IMR-90 (cell line): ENCODE results near the gene RNF223. TPM values are rescaled to one million over a fixed set of nuclear protein-coding genes. Genes with fewer than 3 reads are reported as not detected.

Source experiments
- ATAC-seq: fragments of 200-7000 bp; cut with Tn5 transposase; 2 replicates; pipeline ENCODE4 v1.9.1; 2020; ENCODE audit warnings: low read depth, mild to moderate bottlenecking, moderate library complexity
- BruUV-seq: library from RNA; stranded (reverse); fragments of 400-500 nt; replicated peaks from 2 replicates; lab custom pipeline; 2021; lab: Mats Ljungman, UMichigan
- CTCF ChIA-PET: fragments of 300-600 bp; formaldehyde crosslinking; extraction: SDS; loops from one replicate; lab custom pipeline; 2021; ENCODE audit warnings: antibody characterized with exemption; lab: Yijun Ruan, JAX
- POLR2A ChIA-PET: fragments of 300-600 bp; sonication (Branson Sonifier 250); formaldehyde crosslinking; loops from one replicate; lab custom pipeline; 2022; ENCODE audit warnings: antibody characterized with exemption; ENCODE audit not compliant: unreplicated experiment; lab: Charles Lee
- DNase-seq: peaks from one replicate; pipeline ENCODE4 v3.0.0; 2013
- H2AFZ ChIP-seq: replicated peaks from 2 replicates; pipeline ENCODE3; 2013; ENCODE audit warnings: low read length, mild to moderate bottlenecking; ENCODE audit not compliant: poor library complexity
- H2AK5ac ChIP-seq: 2 replicates; pipeline ENCODE4 v1.6.1; 2013; ENCODE audit warnings: low read depth, low read length, inconsistent platforms
- H2AK9ac ChIP-seq: replicated peaks from 2 replicates; pipeline ENCODE3; 2013; ENCODE audit warnings: mild to moderate bottlenecking, low read depth, low read length, moderate library complexity; ENCODE audit not compliant: poor library complexity
- H2BK120ac ChIP-seq: 2 replicates; pipeline ENCODE4 v1.6.1; 2013; ENCODE audit warnings: low read depth, low read length, inconsistent platforms
- H2BK15ac ChIP-seq: 3 replicates; pipeline ENCODE4 v1.6.1; 2013; ENCODE audit warnings: low read depth, low read length, inconsistent platforms
- H2BK20ac ChIP-seq: 2 replicates; pipeline ENCODE4 v1.6.1; 2013; ENCODE audit warnings: low read depth, mild to moderate bottlenecking, inconsistent platforms, low read length, moderate library complexity
- H2BK5ac ChIP-seq: 2 replicates; pipeline ENCODE4 v1.6.1; 2013; ENCODE audit warnings: mild to moderate bottlenecking, low read depth, low read length, inconsistent platforms; ENCODE audit not compliant: poor library complexity, severe bottlenecking
- H3K14ac ChIP-seq: replicated peaks from 2 replicates; pipeline ENCODE4 v1.6.1; 2013; ENCODE audit warnings: low read depth, low read length, inconsistent platforms
- H3K18ac ChIP-seq: 2 replicates; pipeline ENCODE4 v1.6.1; 2013; ENCODE audit warnings: low read depth, low read length, control low read depth
- H3K23ac ChIP-seq: 2 replicates; pipeline ENCODE4 v1.6.1; 2013; ENCODE audit warnings: low read depth, low read length, inconsistent platforms
- H3K27ac ChIP-seq: 2 replicates; pipeline ENCODE4 v1.5.1; 2013; ENCODE audit warnings: mild to moderate bottlenecking, control low read depth, low read length; ENCODE audit not compliant: insufficient read depth
- H3K27me3 ChIP-seq: 2 replicates; pipeline ENCODE4 v1.6.1; 2013; ENCODE audit warnings: low read length; ENCODE audit not compliant: control insufficient read depth, insufficient read depth
- H3K36me3 ChIP-seq: 2 replicates; pipeline ENCODE4 v1.6.1; 2013; ENCODE audit warnings: low read length, mixed read lengths; ENCODE audit not compliant: control insufficient read depth, insufficient read depth
- H3K4ac ChIP-seq: 2 replicates; pipeline ENCODE4 v1.6.1; 2013; ENCODE audit warnings: low read depth, low read length, inconsistent platforms
- H3K4me1 ChIP-seq: 2 replicates; pipeline ENCODE4 v1.6.1; 2013; ENCODE audit warnings: low read length, mixed read lengths; ENCODE audit not compliant: control insufficient read depth, insufficient read depth
- H3K4me2 ChIP-seq: 2 replicates; pipeline ENCODE4 v1.6.1; 2013; ENCODE audit warnings: low read depth, mild to moderate bottlenecking, control low read depth, low read length, moderate library complexity
- H3K4me3 ChIP-seq: 2 replicates; pipeline ENCODE4 v1.5.1; 2013; ENCODE audit warnings: low read depth, mild to moderate bottlenecking, control low read depth, low read length, moderate library complexity; ENCODE audit not compliant: insufficient read depth
- H3K56ac ChIP-seq: 2 replicates; pipeline ENCODE4 v1.6.1; 2013; ENCODE audit warnings: low read length, inconsistent platforms; ENCODE audit not compliant: insufficient read depth; ENCODE audit errors: extremely low read depth
- H3K79me1 ChIP-seq, 2 experiments: 2 replicates each; pipeline ENCODE4 v1.6.1; 2013; ENCODE audit warnings: low read length in 2 of 2, inconsistent platforms in 1 of 2, low read depth in 1 of 2
- H3K9ac ChIP-seq: 2 replicates; pipeline ENCODE4 v1.6.1; 2013; ENCODE audit warnings: low read depth, low read length, control low read depth
- H3K9me1 ChIP-seq: 2 replicates; pipeline ENCODE4 v1.6.1; 2013; ENCODE audit warnings: low read length, inconsistent platforms; ENCODE audit not compliant: insufficient read depth
- H3K9me3 ChIP-seq: 2 replicates; pipeline ENCODE4 v1.6.1; 2013; ENCODE audit warnings: low read length; ENCODE audit not compliant: control insufficient read depth, insufficient read depth
- H4K20me1 ChIP-seq: 2 replicates; pipeline ENCODE4 v1.6.1; 2013; ENCODE audit warnings: low read length, inconsistent platforms; ENCODE audit not compliant: insufficient read depth
- H4K5ac ChIP-seq: 2 replicates; pipeline ENCODE4 v1.6.1; 2013; ENCODE audit warnings: mild to moderate bottlenecking, low read depth, low read length, control low read depth
- H4K8ac ChIP-seq, 2 experiments: 2 replicates each; pipeline ENCODE4 v1.6.1; 2013; ENCODE audit warnings: low read depth in 2 of 2, low read length in 2 of 2, control low read depth in 1 of 2, inconsistent platforms in 1 of 2
- H4K91ac ChIP-seq: 2 replicates; pipeline ENCODE4 v1.6.1; 2013; ENCODE audit warnings: low read depth, low read length, inconsistent platforms; ENCODE audit not compliant: insufficient read depth
- CEBPB ChIP-seq: IDR thresholded peaks from 2 replicates; pipeline ENCODE4 v1.6.1; 2012; ENCODE audit warnings: low read depth, low read length, improper control_type of control experiment
- MAFK ChIP-seq: IDR thresholded peaks from 2 replicates; pipeline ENCODE4 v1.6.1; 2012; ENCODE audit warnings: low read depth, low read length, improper control_type of control experiment
- NFE2L2 ChIP-seq: fragments of 150-350 bp; IDR thresholded peaks from 2 replicates; pipeline ENCODE4 v1.6.1; 2016; ENCODE audit warnings: low read depth, mild to moderate bottlenecking, low read length
- RAD21 ChIP-seq: IDR thresholded peaks from 2 replicates; pipeline ENCODE4 v1.6.1; 2012; ENCODE audit warnings: low read length, improper control_type of control experiment
- SMC3 ChIP-seq: fragments of 150-350 bp; IDR thresholded peaks from 2 replicates; pipeline ENCODE4 v1.6.1; 2016; ENCODE audit warnings: low read depth, mild to moderate bottlenecking, antibody characterized with exemption, low read length, moderate library complexity
- USF2 ChIP-seq: fragments of 150-350 bp; IDR thresholded peaks from 2 replicates; pipeline ENCODE4 v1.6.1; 2017; ENCODE audit warnings: mild to moderate bottlenecking, antibody characterized with exemption, low read length, low read depth
- WGBS, 2 experiments: methylation state at CpG; one replicate each; pipeline versions ENCODE4 v1.1.5 to v1.1.7; 2013; ENCODE audit warnings: missing lambda C conversion rate in 2 of 2; ENCODE audit not compliant: insufficient read length in 1 of 2; ENCODE audit errors: extremely low coverage in 2 of 2; 5-methylcytosine and 5-hydroxymethylcytosine counted together
- dilution Hi-C: fragments of 300-500 bp; cut with HindIII; formaldehyde crosslinking; loops from one replicate; pipeline ENCODE4 v1.14.3; 2018; ENCODE audit warnings: low sequenced_read_pairs; ENCODE audit not compliant: unreplicated experiment
- in situ Hi-C: fragments of 300-500 bp; cut with MboI; formaldehyde crosslinking; loops from 3 replicates; pipeline ENCODE4 v1.14.3; 2019; ENCODE audit warnings: low sequenced_read_pairs, inconsistent platforms, mixed read lengths
- intact Hi-C: fragments of 100-400 bp; cut with micrococcal nuclease; formaldehyde crosslinking; loops from 2 replicates; pipeline ENCODE4 v1.10.0; 2022
- polyA plus RNA-seq, 3 experiments: library from polyadenylated mRNA; depleted of rRNA; stranded (reverse); fragments of >200 nt; gene quantifications; 2 replicates each; pipeline ENCODE4 v1.2.3, GENCODE V29; 2012; ENCODE audit warnings: low replicate concordance in 1 of 3
- total RNA-seq: library from RNA; depleted of rRNA; stranded (reverse); fragments of >200 nt; gene quantifications from 2 replicates; pipeline ENCODE4 v1.2.3, GENCODE V29; 2012

Gene RNF223
- total and polyA plus RNA-seq, 2 of the 4 experiments (the other 2 are of a cell fraction): not detected

GRCh38 chr1:1075148-1075935, 1.2 kb upstream of the RNF223 start:
- no peak overlapping the region for H4K91ac ChIP-seq
- no peak overlapping the region for H3K4me3 ChIP-seq
- ATAC-seq (no peak), DNase-seq (no peak)
- H3K9me3 ChIP-seq: no peaks in the 10 kb centered on the region
- H3K27ac ChIP-seq: no peak overlapping the region
- no peak overlapping the region for H2BK120ac ChIP-seq
- WGBS, 2 experiments: 57% methylated on average over 6 of the region's 21 CpGs; no CpG with 5 or more reads in 1 of the 2 experiments
- in situ Hi-C loops: no loop called here
- H3K56ac ChIP-seq: no peak overlapping the region
- H3K79me1 ChIP-seq: no peaks in the 10 kb centered on the region
- H3K23ac ChIP-seq: no peak overlapping the region
- no peak overlapping the region for H2AK9ac ChIP-seq
- TF ChIP-seq MAFK (no peak), NFE2L2 (no peak), CEBPB (no peak), SMC3 (no peak), RAD21 (no peak), USF2 (no peak)
- H3K18ac ChIP-seq: no peak overlapping the region
- peaks cover 11% of the 10 kb centered on the region for H3K4me1 ChIP-seq
- H4K20me1 ChIP-seq: peaks cover 3% of the 10 kb centered on the region; the same call in 1 of the 2 replicates
- dilution Hi-C loops: no loop called here
- no peaks in the 10 kb centered on the region for H3K36me3 ChIP-seq
- intact Hi-C loops: no loop called here
- H2BK5ac ChIP-seq: no peak overlapping the region
- H3K9me1 ChIP-seq: no peaks in the 10 kb centered on the region
- no peak overlapping the region for H2BK15ac ChIP-seq
- H3K4ac ChIP-seq: no peak overlapping the region
- no peak overlapping the region for H4K5ac ChIP-seq
- no peak overlapping the region for H2AK5ac ChIP-seq
- CTCF ChIA-PET: no interaction called here
- H3K4me2 ChIP-seq: no peak overlapping the region
- H2AFZ ChIP-seq: no peak overlapping the region
- no peak overlapping the region for H4K8ac ChIP-seq
- POLR2A ChIA-PET: no interaction called here
- no peak overlapping the region for H2BK20ac ChIP-seq
- H3K14ac ChIP-seq: no peak overlapping the region
- H3K9ac ChIP-seq: no peak overlapping the region
- H3K27me3 ChIP-seq: no peaks in the 10 kb centered on the region; the same call in 1 of the 2 replicates
- no TSS peak for BruUV-seq
